ENCODE measurements around the gene NR1H2.

GRCh38 chr19:50380137-50380536 lies 3.9 kb downstream of the NR1H2 start:
- TF ChIP-seq CTCF (IDR thresholded peaks at IDR 0.05; ENCODE audit: low read depth, low read length, missing input control) (no peak), REST (IDR thresholded peaks at IDR 0.05) (no peak), FOXA1 (IDR thresholded peaks at IDR 0.05) (no peak), JUND (IDR thresholded peaks at IDR 0.05) (no peak), YY1 (IDR thresholded peaks at IDR 0.05) (no peak), RAD21 (IDR thresholded peaks at IDR 0.05) (no peak), TAF1 (conservative IDR thresholded peaks at IDR 0.05) (no peak), GABPA (IDR thresholded peaks at IDR 0.05 in 1 of 2, conservative IDR thresholded peaks at IDR 0.05 in 1 of 2) (no peak), EGR1 (IDR thresholded peaks at IDR 0.05; ENCODE audit: low read depth in 2 of 2) (no peak), ZBTB33 (IDR thresholded peaks at IDR 0.05) (no peak), MAX (IDR thresholded peaks at IDR 0.05) (no peak), SP1 (IDR thresholded peaks at IDR 0.05) (no peak), ATF3 (IDR thresholded peaks at IDR 0.05) (no peak), RXRA (IDR thresholded peaks at IDR 0.05) (no peak)
